NB4 (cell line): ENCODE results near the gene TUBB4B.

Source experiments
- POLR2A ChIP-seq: IDR thresholded peaks from 2 replicates; pipeline ENCODE4 v1.6.1; 2011; ENCODE audit warnings: mild to moderate bottlenecking; ENCODE audit not compliant: insufficient read length; ENCODE audit errors: extremely low read depth
- TF ChIP-seq, protein P1 (sequence below): IDR thresholded peaks from one replicate; pipeline ENCODE4 v1.5.1; 2012; ENCODE audit warnings: low read depth, low read length

DNA sequence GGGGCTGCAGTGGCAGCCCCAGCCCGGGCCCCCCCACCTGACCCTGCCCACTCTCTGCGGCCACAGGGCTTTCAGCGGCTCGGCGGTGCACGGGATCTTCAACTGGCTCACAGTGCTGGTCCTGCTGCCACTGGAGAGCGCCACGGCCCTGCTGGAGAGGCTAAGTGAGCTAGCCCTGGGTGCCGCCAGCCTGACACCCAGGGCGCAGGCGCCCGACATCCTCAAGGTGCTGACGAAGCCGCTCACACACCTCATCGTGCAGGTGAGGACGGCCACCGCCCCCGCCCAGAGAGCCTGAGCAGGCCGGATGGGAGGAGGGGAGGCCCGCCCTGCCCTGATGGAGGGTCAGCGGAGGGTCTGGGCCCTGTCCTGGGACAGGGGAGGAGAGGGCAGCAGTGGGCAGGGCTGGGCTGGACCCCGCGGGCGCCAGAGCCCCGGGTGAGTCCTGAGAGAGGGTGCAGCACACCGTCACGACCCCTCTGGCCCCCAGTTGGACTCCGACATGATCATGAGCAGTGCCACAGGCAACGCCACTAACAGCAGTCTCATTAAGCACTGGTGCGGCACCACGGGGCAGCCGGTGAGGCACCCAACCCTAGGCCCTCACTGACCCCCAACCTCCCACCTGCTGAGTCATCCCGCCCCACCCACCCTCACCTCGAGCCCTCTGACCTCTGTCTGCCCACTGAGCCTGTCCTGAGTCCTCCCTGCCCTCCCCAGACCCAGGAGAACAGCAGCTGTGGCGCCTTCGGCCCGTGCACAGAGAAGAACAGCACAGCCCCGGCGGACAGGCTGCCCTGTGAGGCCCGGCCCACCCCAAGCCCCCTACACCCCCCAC, 7.7 kb upstream of the TUBB4B start:
- TF ChIP-seq, protein P1, sequence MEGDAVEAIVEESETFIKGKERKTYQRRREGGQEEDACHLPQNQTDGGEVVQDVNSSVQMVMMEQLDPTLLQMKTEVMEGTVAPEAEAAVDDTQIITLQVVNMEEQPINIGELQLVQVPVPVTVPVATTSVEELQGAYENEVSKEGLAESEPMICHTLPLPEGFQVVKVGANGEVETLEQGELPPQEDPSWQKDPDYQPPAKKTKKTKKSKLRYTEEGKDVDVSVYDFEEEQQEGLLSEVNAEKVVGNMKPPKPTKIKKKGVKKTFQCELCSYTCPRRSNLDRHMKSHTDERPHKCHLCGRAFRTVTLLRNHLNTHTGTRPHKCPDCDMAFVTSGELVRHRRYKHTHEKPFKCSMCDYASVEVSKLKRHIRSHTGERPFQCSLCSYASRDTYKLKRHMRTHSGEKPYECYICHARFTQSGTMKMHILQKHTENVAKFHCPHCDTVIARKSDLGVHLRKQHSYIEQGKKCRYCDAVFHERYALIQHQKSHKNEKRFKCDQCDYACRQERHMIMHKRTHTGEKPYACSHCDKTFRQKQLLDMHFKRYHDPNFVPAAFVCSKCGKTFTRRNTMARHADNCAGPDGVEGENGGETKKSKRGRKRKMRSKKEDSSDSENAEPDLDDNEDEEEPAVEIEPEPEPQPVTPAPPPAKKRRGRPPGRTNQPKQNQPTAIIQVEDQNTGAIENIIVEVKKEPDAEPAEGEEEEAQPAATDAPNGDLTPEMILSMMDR = no peak
- no peak for TF ChIP-seq POLR2A
